Adrenal gland (tissue), 5 donors: ENCODE results near the gene GORAB.

Source experiments
- CTCF ChIP-seq, 6 experiments: fragments of 450-650 bp in 4 of 6; fragments of 200-600 bp in 2 of 6; sonication (generic) in 1 of 6; IDR thresholded peaks; 1 replicate in 5 of 6; 2 replicates in 1 of 6; pipeline versions ENCODE4 v1.5.1 to v1.8.0; 2016 to 2021; ENCODE audit warnings: antibody characterized with exemption in 6 of 6, mild to moderate bottlenecking in 2 of 6, moderate library complexity in 1 of 6
- POLR2A ChIP-seq, 2 donors: fragments of 450-650 bp; IDR thresholded peaks; one replicate each; pipeline ENCODE4 v1.6.1; 2017; ENCODE audit warnings: antibody characterized with exemption in 2 of 2, mild to moderate bottlenecking in 2 of 2, moderate library complexity in 1 of 2
- donor health status: DM: no; HTN: no; CAD: no.

- no peak for TF ChIP-seq POLR2A (IDR thresholded peaks at IDR 0.05)
- TF ChIP-seq CTCF (IDR thresholded peaks at IDR 0.05): no peak
Measured at GRCh38 chr1:170494369-170494768, 37.6 kb upstream of the GORAB start.
